GM04503 (cell line): ENCODE measurements around the gene HSPA5.
"Not testable (repeated sequence)": the region's sequence is repeated elsewhere in the genome, so short reads cannot be mapped to it uniquely, and the experiment has no call there.

ENCODE experiments used
- DNase-seq: peaks from one replicate; pipeline ENCODE4 v3.0.0-alpha.2; 2012; ENCODE audit warnings: low read depth

HSPA5 gene

DNA sequence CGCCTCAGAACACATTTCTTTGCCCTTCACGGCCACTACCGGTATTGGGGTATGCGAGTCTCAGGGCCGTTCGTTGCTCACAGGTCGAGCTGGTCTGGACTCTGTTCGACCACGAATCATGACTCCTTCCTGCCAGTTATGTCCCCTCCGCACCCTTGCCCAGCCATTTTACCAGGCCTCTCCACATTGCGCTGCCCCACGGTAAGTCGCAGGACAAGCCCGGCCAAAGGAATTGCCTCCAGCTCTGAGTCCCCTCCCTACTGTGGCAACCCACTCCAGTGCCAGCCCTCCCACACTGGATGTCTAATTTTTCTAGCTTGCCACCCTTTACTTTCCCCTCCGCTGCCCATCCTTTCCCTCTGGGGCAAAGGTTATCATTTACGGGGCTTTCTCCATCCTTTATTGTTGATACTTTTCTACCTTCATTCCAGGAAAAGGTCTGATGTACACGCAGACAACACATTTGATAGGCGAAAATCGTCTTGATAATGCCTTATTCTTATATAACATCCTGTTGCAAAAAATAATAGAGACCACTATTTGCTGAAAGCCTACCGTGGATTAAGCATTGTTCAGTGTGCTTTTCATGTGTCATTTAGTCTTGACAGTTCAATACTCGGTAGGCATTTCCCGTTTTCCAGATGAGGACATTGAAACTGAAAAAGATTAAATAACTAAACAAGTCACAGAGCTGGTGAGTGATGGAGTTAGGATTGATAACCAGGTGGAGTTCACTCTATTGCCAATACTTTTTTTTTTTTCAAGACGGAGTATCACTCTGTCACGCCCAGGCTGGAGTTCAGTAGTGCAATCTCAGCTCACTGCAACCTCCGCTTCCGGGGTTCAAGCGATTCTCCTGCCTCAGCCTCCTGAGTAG, 958 bp upstream of the HSPA5 start:
- DNase-seq: no peak

DNA sequence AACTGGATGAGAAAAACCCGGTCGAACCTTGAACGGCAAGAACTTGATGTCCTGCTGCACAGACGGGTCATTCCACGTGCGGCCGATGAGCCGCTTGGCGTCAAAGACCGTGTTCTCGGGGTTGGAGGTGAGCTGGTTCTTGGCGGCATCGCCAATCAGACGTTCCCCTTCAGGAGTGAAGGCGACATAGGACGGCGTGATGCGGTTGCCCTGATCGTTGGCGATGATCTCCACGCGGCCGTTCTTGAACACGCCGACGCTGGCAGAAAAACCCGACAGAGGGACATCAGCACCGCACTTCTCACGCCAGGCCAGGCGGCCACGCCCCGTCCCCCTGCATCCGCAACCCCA, 519 bp downstream of the HSPA5 start:
- DNase-seq: no peak

DNA sequence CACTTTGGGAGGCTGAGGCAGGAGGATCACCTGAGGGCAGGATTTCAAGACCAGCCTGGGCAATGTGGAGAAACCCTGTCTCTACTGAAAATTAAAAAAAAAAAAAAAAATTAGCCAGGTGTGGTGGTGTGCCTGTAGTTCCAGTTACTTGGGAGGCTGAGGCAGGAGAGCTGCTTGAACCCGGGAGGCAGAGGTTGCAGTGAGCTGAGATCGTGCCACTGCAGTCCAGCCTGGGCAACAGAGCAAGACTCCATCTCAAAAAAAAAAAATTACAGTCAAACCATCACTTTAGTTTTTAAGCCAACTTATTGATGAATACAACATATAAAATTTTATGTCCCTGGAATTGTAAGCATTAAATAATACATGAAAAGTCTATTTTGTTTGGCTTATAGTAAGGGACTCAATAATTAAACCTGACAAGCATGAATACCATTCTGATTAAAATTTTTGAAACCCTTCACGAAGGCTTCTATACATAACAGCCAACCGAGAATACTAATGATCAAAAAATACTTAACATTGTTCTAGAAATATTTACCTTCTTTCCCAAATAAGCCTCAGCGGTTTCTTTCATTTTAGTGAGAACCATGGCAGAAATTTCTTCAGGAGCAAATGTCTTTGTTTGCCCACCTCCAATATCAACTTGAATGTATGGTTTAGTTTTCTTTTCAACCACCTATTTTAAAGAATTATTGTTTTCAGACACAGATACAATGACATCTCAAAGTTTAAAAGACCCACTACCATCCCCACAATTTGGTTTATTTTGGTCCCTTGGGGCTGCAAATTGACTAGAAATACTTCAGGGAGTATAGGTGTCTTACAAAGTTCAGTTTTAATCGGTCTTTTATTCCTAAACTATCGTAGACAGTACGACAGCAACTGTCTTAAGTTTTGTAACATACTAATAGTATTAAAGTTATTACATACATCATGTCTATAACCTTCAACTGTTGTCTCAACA, 1.2 kb downstream of the HSPA5 start:
- DNase-seq: no peak

DNA sequence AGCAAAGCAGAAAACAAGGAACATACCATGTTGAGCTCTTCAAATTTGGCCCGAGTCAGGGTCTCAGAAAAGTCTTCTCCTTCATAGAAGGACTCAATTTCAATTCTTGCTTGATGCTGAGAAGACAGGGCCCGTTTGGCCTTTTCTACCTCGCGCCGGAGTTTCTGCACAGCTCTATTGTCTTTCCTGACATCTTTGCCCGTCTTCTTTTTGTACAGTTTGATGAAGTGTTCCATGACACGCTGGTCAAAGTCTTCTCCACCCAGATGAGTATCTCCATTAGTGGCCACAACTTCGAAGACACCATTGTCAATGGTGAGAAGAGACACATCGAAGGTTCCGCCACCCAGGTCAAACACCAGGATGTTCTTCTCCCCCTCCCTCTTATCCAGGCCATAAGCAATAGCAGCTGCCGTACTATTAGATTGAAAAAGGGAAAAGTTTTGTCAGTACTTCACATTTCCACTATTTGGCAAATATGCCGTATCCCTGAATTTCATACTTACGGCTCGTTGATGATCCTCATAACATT, 2.2 kb downstream of the HSPA5 start:
- no peak for DNase-seq

DNA sequence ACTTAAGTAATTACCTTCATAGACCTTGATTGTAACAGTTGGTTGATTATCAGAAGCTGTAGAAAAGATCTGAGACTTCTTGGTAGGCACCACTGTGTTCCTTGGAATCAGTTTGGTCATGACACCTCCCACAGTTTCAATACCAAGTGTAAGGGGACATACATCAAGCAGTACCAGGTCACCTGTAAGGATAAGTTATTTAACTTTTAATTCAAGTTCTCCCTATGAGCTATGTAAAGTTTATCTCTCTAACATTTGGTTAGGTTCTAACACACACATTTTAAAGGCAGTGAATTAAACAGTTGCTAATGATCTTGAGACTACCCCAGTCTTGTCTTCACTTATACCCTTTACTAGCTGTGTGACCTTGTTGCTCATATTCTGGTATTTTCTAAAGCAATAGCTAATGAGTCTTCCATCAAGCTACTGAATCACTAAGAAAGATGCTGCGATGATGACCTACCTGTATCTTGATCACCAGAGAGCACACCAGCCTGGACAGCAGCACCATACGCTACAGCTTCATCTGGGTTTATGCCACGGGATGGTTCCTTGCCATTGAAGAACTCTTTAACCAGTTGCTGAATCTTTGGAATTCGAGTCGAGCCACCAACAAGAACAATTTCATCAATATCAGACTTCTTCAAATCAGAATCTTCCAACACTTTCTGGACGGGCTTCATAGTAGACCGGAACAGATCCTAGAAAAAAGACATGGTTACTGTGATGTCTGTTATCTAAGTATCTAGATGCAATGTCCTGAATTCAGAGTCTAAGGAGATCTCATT, 2.8 kb downstream of the HSPA5 start:
- DNase-seq: no peak

DNA sequence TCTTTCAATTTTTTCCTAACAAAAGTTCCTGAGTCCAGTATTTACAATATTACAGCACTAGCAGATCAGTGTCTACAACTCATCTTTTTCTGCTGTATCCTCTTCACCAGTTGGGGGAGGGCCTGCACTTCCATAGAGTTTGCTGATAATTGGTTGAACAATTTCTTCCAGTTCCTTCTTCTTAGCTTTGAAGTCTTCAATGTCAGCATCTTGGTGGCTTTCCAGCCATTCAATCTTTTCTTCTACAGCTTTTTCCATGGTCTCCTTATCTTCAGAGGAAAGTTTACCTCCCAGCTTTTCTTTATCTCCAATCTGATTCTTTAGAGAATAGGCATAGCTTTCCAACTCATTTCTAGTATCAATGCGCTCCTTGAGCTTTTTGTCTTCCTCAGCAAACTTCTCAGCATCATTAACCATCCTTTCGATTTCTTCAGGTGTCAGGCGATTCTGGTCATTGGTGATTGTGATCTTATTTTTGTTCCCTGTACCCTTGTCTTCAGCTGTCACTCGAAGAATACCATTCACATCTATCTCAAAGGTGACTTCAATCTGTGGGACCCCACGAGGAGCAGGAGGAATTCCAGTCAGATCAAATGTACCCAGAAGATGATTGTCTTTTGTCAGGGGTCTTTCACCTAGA, 4.5 kb downstream of the HSPA5 start:
- not testable (repeated sequence) for DNase-seq

DNA sequence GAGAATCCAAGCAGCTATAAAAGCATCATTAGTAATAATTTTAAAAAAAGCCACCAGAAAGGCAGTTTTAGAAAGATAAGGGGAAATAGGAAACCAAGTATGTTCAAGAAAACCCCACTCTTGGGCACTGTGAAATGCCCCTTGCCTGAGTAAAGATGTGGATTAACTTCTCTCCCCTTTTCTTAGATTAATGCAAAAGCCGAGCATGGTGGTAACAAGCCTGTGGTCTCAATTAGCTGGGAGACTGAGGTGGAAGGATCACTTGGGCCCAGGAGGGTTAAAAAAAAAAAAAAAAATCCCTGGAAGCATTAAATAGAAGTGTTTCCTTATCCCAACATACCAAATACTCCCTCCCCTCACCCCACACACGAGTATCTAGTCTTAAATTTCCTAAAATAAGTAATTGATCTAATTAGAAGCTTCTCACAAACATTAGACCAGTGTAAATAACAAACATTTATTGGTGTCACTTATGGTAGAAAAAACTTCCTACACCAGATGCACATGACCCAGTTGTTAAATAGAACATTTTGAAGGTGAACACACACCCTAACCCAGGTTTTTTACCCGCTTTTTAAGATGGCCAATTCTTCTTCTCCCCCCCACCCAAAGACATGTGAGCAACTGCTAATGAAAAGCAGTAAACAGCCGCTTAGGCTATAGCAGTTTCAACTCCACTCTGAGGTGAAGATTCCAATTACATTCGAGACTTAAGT, 5.2 kb downstream of the HSPA5 start:
- DNase-seq: no peak

DNA sequence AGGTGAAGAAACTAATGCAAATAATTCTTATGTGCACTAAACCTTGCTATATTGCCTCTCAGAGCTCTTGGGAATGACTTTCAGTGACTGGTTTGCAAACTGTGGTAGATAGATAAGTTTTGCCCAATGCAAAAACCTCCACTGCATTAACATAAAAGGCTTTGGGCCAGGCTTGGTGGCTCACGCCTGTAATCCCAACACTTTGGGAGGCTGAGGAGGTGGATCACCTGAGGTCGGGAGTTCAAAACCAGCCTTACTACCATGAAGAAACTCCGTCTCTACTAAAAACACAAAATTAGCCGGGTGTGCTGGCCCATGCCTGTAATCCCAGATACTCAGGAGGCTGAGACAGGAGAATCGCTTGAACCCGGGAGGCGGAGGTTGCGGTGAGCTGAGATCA, 7.0 kb downstream of the HSPA5 start:
- not testable (repeated sequence) for DNase-seq

DNA sequence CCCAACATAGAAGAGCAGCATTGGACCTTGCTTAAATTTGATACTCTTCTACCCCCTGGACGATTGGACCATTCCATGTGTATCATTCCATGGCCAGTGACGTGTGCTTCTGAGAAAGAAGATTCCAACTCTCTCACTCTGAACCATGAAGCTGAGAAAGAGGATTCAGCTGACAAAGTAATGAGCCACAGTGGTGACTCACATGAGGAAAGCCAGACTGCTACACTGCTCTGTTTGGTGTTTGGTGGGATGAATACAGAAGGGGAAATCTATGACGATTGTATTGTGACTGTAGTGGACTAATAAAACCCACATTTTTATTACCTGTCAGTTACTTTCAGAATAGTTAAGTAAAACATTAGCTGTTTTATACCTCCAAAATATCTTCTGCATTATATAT, 7.5 kb downstream of the HSPA5 start:
- peak; percentile 98 for DNase-seq

DNA sequence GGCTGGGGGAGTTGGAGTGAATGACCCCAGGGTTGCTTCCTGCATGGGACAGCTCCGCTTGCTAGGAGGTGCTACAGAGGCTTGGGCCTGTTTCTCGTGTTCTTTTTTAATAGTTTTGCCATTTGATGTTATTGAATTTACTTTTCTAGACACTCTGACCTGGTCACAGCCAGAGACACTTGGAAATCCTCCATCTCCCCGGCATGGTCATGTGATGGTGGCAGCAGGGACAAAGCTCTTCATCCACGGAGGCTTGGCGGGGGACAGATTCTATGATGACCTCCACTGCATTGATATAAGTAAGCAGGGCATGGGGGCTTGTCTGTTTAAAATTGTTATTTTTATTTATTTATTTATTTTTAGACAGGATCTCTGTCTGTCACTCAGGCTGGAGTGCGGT, 13.4 kb downstream of the HSPA5 start:
- DNase-seq: no peak

DNA sequence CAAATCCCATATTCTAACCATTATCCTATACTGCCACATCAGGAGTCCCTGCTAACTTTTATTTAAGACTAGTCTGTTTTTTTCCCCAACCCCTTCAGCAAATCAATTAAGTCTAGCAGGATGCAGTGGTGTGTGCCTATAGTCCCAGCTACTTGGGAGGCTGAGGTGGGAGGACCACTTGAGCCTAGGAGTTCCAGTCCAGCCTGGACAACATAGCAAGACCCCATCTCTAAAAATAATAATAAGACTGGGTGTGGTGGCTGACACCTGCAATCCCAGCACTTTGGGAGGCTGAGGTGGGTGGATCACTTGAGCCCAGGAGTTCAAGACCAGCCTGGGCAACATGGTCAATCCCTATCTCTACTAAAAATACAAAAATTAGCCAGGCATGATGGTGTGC, 16.3 kb downstream of the HSPA5 start:
- DNase-seq: not testable (repeated sequence)

DNA sequence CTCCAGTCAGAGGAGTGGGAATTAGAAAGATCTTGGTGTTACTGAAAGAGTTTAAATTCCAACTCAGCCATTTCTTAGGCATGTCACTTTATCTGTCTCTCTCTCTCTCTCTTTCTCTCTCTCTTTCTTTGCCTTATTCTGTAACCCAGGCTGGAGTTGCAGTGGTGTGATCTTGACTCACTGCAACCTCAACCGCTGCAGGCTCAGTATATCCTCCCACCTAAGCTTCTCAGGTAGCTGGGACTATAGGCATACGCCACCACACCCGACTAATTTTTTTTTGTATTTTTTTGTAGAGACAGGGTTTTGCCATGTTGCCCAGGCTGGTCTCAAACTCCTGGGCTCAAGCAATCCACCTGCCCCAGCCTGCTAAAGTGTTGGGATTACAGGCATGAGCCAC, 22.5 kb downstream of the HSPA5 start:
- DNase-seq: no peak

DNA sequence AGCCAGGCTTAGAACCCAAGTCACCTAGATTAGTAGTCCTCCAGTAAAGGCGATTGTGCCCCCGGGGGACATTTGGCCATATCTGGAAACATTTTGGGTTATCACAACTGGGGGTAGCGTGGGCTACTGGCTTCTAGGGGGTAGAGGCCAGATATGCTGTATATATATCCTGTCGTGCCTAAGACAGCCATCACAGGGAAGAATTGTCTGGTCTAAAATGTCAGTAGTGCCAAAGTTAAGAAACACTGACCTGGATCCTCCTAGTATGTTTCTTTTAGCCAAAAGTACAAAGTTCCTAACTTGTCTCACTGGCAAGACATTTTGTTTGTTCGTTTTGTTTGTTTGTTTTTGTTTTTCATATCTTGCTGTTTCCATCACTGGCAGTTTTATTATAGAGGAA, 27.0 kb downstream of the HSPA5 start:
- DNase-seq: no peak

DNA sequence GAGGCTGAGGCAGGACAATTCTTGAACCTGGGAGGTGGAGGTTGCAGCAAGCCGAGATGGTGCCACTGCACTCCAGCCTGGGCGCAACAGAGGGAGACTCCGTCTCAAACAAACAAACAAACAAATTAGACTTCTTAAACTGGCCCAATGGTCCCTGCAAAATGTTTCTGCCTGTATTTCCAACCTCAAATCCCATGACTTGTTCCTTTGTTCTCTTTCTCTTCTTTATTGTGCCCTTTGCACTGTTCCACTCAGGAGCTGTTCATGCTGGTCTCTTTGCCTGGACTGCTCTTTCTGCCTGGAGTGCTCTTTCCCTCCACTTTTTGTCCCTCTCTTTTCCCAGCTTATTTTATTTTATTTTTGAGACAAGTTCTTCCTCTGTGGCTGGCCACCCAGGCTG, 36.7 kb downstream of the HSPA5 start:
- DNase-seq: no peak

DNA sequence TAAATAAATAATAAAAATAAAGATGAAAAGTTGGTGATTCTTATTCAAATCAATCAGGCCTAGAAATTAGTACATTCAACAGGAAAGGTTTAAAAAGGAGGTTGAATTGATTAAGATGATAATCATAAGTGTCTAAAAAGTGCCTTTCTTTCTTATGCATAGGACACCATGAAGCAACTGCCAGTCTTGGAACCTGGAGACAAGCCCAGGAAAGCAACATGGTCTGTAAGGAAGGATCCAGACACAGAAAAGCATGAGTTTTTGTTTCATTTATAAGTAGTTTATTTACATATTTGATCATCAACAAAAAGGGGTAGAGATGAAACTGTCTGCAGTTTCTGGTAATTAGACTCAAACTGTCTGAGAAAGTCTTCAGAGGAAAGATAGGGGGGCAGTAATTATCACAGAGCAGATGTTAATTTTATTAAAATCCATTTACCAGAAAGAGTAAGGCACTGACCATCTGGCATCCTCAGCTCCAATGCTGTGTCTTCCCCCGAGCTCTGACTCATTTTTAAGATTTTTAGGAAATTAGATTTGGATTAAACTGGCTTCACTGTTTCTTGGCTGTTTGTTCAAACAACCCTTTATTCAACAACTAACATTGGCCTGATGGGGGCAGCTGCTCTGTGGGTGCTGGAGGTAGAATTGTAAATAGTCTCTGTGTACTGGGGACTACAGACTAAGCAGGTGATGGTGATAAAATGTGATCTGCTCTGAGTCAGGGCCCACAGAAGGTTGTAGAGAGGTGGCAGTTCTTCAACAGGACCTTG, 38.1 kb downstream of the HSPA5 start:
- DNase-seq: no peak

DNA sequence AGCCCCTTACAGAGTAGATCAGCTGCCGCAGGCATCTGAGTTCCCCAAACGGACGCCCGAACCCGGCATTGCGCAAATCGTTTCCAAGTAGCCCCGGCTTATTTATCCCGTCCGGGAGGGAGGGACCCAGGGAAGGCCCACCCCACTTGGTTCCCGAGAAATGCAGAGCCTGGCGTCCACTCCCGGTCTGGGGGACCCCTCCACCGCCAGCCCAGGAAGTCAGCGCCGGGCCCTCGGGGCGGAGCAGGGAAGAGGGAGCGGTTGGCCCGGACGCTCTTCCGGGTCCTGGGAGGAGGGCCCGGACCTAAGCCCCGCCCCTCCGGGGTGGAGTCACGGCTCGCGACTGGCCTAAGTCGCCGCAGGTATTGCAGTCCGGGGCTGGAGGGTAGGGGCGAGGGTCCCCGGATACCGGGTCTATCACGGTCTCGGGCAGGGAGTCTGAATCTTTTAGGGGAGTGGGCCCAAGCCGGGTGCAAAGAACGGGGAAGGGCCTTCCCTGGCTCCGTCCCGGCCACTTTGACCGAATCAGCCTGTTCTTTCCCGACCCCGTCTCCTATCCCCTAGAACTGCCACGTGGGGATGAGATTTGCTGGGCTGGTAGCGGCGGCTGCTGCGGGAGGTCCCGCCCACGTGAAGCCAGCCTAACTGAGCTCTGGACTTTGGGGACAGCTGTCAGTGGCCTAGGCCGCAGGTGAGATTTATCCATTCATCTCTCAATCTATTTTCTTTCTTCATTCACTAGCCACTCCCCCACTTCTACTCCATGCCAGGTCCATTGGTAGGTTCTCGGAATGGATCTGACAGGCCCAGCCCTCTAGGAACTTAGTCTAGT, 40.7 kb downstream of the HSPA5 start, which contains the start of gene RABEPK:
Gene RABEPK (plus strand): TSS at position 327 of the 832 bp plus-strand sequence. CDS start 2,472 bp downstream, outside the sequence.
- peak; percentile 70 for DNase-seq

DNA sequence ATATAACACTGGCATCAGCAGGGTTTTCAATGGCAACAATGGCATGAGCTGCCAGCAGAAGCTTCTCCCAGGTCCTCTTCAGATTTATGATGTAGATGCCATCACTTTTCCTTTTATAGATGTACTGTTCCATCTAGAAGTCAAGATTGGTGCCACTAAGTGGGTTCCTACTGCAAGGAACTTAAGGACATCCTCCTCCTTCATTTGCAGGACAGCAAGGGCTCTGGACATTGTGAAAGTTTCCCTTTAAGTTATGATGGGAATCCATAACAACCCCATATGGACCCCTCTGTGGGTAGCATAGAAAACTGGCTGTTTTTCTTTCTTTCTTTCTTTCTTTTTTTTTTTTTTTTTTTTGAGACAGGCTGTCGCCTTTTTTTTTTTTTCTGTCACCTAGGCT, 45.6 kb downstream of the HSPA5 start:
- DNase-seq: not testable (repeated sequence)

DNA sequence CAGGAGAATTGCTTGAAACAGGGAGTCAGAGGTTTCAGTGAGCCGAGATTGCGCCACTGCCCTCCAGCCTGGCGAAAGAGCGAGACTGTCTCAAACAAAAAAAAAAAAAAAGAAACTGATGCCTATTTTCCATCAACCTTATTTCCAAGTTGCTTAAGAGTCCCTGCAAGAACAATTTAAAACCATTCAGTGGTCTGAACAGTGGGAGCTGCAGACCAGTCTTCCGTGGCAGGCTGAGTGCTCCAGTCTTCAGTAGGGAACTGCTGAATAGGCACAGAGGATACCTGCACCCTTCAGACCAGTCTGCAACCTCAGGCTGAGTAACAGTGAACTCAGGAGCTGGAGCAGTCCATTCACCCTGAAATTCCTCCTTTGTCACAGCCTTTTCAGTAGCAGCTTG, 46.7 kb downstream of the HSPA5 start:
- not testable (repeated sequence) for DNase-seq

DNA sequence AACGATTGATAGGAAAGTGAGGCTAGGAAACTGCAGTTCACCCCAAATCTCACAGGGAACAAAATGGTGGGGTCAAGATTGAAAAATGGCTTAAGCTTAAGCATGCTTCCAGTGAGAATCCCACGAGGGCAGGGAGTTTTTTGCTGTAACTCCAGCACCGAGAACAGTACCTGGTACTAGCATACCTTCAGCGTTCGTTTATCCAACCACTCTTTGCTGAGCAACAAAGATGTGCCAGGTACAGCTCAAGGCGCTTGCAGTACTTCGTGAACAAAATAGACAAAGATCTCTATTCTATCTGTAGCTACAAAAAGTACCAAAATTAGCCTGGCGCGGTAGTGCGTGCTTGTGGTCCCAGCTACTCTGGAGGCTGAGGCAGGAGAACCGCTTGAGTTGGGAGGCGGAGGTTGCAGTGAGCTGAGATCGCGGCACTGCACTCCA, 50.8 kb downstream of the HSPA5 start:
- DNase-seq: no peak
